Neuron (in vitro differentiated cells): ENCODE measurements around the gene TOGARAM2.

Experiments used
- H2AFZ ChIP-seq: one replicate; pipeline ENCODE4 v1.6.1; 2013; ENCODE audit warnings: low read depth, mild to moderate bottlenecking, inconsistent platforms, low read length, moderate library complexity
- H3K27me3 ChIP-seq: one replicate; pipeline ENCODE4 v1.6.1; 2013; ENCODE audit warnings: low read length; ENCODE audit not compliant: insufficient read depth
- H3K36me3 ChIP-seq: one replicate; pipeline ENCODE4 v1.6.1; 2013; ENCODE audit warnings: low read length; ENCODE audit not compliant: insufficient read depth
- H3K4me1 ChIP-seq: one replicate; pipeline ENCODE4 v1.6.1; 2013; ENCODE audit warnings: low read length; ENCODE audit not compliant: insufficient read depth
- H3K4me3 ChIP-seq: 2 replicates; pipeline ENCODE4 v1.5.1; 2013; ENCODE audit warnings: mild to moderate bottlenecking, low read length, moderate library complexity
- H3K9me3 ChIP-seq: one replicate; pipeline ENCODE4 v1.6.1; 2013; ENCODE audit warnings: low read length

The TOGARAM2 gene

DNA sequence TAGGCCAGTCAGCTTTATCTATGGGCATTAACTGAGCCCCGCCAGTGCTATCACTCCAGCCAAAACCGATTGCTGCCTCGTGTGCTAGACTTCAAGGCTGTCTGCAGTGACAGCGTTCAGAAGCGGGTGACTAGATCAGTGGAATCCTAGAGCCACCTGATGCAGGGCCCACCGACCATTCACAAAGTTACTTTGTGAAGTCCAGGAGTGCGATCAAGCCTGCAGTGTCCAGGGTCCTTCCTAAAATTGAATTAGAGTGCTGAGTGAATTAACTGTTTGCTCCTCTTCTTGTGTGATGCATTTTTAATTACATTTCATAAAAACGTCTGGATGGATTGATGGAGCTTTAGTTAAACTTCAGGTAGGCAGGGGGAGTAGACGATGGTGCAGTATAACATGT lies 79.3 kb downstream of the TOGARAM2 start:
- Histone ChIP-seq H3K9me3 (no peaks in the 10 kb centered on the region), H2AFZ (no peak overlapping the region)

GRCh38 chr2:29061176-29061575 lies 80.1 kb downstream of the TOGARAM2 start:
- H2AFZ ChIP-seq, result no peak overlapping the region
- no peak overlapping the region for H3K4me3 ChIP-seq
- peaks cover 25% of the 10 kb centered on the region for H3K4me1 ChIP-seq
- peaks cover 4% of the 10 kb centered on the region for H3K27me3 ChIP-seq
- no peaks in the 10 kb centered on the region for H3K36me3 ChIP-seq
- H3K9me3 ChIP-seq, result no peaks in the 10 kb centered on the region

More for the DNA sequence above, 79.3 kb downstream of the TOGARAM2 start:
- no peaks in the 10 kb centered on the region for H3K36me3 ChIP-seq
- no peak overlapping the region for H3K4me3 ChIP-seq
- peaks cover 4% of the 10 kb centered on the region for H3K27me3 ChIP-seq
- H3K4me1 ChIP-seq, result peaks cover 25% of the 10 kb centered on the region

GRCh38 chr2:29061616-29062015 lies 80.5 kb downstream of the TOGARAM2 start:
- H3K36me3 ChIP-seq, result no peaks in the 10 kb centered on the region
- H3K27me3 ChIP-seq, result peaks cover 4% of the 10 kb centered on the region
- H3K9me3 ChIP-seq, result no peaks in the 10 kb centered on the region
- no peak overlapping the region for H2AFZ ChIP-seq
- no peak overlapping the region for H3K4me3 ChIP-seq
- H3K4me1 ChIP-seq, result peaks cover 25% of the 10 kb centered on the region

DNA sequence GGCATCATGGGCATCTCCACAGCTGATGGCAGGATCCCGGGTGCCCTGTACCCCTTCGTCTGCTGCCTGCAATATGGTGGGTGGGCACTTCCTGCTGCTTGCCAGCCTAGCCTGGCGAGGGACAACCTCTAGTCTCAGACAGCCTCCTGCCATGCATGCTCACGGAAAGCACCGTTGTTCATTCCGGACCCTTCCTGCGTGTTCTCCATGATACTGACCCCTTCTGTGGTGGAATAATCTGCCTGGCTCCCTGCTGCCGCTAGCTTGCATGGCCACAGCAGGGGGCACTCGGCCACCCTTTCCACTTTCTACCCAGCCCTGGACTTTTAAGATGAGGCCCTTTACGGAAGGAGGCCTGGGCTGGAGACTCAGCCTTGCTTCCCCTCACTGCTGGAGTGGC lies 81.3 kb downstream of the TOGARAM2 start:
- no peak overlapping the region for H3K4me3 ChIP-seq
- no peaks in the 10 kb centered on the region for H3K9me3 ChIP-seq
- no peaks in the 10 kb centered on the region for H3K36me3 ChIP-seq
- peaks cover 4% of the 10 kb centered on the region for H3K27me3 ChIP-seq
- peaks cover 25% of the 10 kb centered on the region for H3K4me1 ChIP-seq
- H2AFZ ChIP-seq, result no peak overlapping the region

DNA sequence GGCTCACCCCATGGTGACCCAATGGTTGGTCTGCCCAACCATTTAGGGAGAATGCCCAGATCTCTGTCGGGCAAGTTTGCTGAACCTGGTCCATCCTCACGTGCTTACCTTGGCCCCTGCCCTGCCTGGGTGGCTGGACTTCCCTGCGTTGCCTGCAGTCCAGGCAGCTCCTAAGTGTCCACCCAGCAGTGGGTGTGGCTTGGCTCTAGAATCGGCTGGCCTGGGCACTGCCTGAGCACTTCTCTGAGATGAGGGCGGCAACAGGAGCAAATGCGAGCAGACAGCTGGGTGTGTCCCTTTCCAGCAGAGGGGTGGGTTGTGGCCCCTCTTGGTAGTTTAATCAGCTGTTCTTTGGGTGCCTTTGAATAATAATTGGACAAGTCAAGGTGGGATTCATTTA lies 82.0 kb downstream of the TOGARAM2 start:
- H3K4me3 ChIP-seq, result no peak overlapping the region
- no peaks in the 10 kb centered on the region for H3K36me3 ChIP-seq
- H3K9me3 ChIP-seq, result no peaks in the 10 kb centered on the region
- H3K4me1 ChIP-seq, result peaks cover 25% of the 10 kb centered on the region
- H2AFZ ChIP-seq, result no peak overlapping the region
- H3K27me3 ChIP-seq, result no peaks in the 10 kb centered on the region

DNA sequence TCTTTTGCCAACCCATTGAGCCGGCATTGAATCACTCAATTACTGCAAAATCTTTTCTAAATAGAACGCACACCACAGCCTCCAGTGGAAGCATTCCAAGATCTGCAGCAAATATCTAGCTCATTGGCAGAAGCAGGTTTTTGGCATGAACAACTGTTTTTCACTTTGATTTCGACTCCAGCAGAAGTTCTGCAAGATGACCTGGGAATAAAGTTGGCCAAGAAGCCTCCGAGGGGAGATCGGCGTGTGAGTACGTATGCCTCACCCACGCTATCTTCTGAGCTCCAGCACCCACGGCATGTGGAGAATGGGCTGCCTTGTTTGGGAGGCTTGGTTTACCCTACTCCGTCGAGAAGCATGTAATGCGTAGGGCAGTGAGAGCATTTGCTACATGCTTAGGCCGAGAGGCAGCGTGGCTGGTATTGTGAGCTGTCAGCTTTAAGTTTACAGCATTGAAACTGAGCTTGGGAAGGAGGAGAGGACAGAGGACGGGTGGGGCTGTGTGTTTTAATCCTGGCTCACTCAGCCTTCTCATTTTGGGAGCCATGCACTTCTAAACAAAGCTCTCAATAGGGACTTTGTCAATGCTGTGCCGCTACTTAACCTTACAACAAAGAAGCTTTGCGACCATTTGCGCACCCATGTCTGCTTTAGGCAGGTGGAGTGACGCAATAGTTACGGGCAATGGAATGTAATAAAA lies 82.7 kb downstream of the TOGARAM2 start:
- Histone ChIP-seq H3K27me3 (no peaks in the 10 kb centered on the region), H3K9me3 (no peaks in the 10 kb centered on the region), H2AFZ (no peak overlapping the region), H3K4me1 (peaks cover 30% of the 10 kb centered on the region), H3K36me3 (no peaks in the 10 kb centered on the region), H3K4me3 (no peak overlapping the region)

DNA sequence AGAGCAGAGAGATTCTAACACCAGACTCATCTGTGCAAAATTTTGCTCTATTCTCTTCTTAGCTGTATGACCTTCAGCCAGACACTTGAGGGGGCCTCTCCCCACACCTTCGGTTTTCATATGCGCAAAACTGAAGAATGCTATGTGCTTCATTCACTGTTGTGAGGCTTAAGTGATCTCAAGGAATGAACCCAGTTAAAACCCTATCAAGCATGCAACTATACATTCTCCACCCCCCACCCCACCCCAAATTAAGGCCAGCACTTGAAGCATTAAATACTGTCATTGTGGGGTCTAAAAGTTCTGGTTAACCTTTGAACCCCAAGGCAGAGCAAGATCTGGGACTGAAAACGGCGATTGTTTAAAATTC lies 83.2 kb downstream of the TOGARAM2 start:
- Histone ChIP-seq H3K36me3 (no peaks in the 10 kb centered on the region), H3K4me1 (peaks cover 30% of the 10 kb centered on the region), H3K4me3 (no peak overlapping the region)

DNA sequence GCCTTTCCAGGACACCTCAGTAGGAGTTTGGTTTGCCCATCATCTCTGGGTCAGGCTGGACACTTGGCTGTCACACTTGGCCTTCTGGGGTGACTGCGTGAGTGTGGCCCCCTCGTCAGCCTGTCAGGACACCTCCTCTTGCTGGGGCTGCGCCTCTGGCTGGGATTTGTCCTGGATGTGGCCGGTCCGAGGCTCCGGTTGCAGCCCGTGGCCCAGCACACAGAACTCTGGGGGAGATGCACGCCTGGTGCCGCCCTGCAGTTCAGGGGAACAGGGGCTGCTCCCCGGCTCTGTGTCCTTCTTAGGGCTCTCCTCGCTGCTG lies 83.6 kb downstream of the TOGARAM2 start:
- Histone ChIP-seq H3K36me3 (no peaks in the 10 kb centered on the region), H3K9me3 (no peaks in the 10 kb centered on the region), H3K27me3 (no peaks in the 10 kb centered on the region), H3K4me3 (no peak overlapping the region), H3K4me1 (peaks cover 30% of the 10 kb centered on the region), H2AFZ (peak overlapping the region; percentile 9)

More for the DNA sequence above, 83.2 kb downstream of the TOGARAM2 start:
- no peaks in the 10 kb centered on the region for H3K27me3 ChIP-seq
- no peak overlapping the region for H2AFZ ChIP-seq
- H3K9me3 ChIP-seq, result no peaks in the 10 kb centered on the region

DNA sequence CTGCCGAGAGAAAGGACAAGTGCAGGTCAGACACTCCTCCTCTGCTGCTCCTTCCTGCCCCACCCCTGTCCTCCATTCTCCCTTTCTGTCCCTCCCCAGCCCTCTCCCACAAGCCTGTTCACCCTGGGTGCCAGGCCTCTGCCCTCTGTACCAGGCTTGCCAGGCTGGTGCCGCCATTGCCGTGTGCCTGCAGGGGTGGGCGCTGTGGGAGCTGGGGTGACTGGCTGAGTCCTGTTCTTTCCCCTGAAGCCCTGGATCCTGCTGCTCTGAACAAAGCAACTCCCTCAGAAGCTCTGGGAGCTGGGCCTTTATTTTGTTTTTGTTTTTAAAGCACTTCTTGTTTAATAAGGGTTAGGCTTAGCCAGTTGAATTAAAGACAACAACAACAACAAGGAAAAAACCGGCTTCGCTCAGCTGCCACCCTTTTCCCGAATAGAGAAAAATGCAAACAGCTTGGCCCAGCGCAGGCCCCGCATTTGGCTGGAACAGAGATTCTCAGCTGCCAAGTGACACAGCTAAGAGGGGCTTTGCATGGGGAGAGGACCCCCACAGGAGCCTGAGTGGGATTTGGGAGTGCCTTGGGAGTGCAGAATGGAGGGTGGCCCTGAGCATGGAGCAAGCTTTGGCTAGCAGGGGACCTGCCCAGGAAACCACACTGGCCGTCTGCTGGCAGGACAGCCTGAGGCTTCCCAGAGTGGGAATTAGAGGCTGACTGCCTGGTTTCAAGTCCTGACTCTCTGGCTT lies 84.1 kb downstream of the TOGARAM2 start:
- Histone ChIP-seq H3K36me3 (no peaks in the 10 kb centered on the region), H3K9me3 (no peaks in the 10 kb centered on the region), H2AFZ (peak overlapping the region; percentile 9), H3K4me1 (peaks cover 30% of the 10 kb centered on the region), H3K27me3 (no peaks in the 10 kb centered on the region), H3K4me3 (no peak overlapping the region)

- peaks cover 29% of the 10 kb centered on the region for H3K4me1 ChIP-seq
- no peak overlapping the region for H3K4me3 ChIP-seq
- H3K36me3 ChIP-seq, result no peaks in the 10 kb centered on the region
- H3K9me3 ChIP-seq, result no peaks in the 10 kb centered on the region
- no peak overlapping the region for H2AFZ ChIP-seq
- H3K27me3 ChIP-seq, result no peaks in the 10 kb centered on the region
These were observed 85.3 kb downstream of the TOGARAM2 start for GRCh38 chr2:29066271-29066860.

GRCh38 chr2:29066997-29067605 lies 86.0 kb downstream of the TOGARAM2 start:
- H3K27me3 ChIP-seq, result no peaks in the 10 kb centered on the region
- H3K4me1 ChIP-seq, result peaks cover 26% of the 10 kb centered on the region
- no peak overlapping the region for H2AFZ ChIP-seq
- H3K4me3 ChIP-seq, result no peak overlapping the region
- no peaks in the 10 kb centered on the region for H3K36me3 ChIP-seq
- H3K9me3 ChIP-seq, result no peaks in the 10 kb centered on the region

DNA sequence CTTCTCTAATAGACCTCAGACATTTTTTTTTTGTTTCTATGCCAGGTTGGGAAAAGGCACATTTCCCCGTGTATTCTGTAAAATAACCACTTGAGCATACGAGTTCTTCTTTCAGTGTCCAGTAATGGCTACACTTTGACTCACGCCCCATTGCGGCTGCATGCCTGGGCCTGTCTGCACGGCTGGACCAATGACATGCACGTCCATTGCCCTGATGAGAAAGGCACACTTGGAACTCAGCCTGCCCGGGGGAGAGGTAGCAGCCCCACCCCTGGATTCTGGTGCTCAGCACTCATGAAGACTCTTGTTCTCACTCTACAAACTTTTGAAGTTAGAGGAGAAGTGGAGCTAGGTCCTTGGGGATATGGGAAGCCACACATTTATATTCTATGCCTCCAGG lies 87.4 kb downstream of the TOGARAM2 start:
- Histone ChIP-seq H3K27me3 (no peaks in the 10 kb centered on the region), H3K4me1 (peaks cover 26% of the 10 kb centered on the region), H3K36me3 (no peaks in the 10 kb centered on the region), H3K4me3 (no peak overlapping the region), H3K9me3 (no peaks in the 10 kb centered on the region), H2AFZ (peak overlapping the region; percentile 46)

DNA sequence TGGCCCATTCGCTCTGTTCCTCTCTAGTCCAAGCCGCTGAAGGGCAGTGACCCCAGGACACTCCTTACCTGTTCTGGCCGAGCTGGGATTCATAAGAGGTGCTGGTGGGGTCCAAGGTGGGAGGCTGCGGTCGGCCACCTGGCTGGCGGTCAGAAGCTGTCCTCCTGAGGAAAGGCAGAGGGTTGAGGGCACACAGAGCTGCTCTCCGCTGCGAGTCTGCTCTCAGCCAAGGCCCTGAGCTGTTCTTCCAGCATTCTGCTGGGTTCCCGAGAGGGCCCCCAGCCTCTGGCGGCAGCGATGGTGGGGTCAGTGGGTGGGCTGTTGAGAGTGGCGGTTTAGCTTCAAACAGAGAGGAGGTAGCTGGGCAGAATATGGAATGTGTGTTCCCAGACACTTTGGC lies 89.4 kb downstream of the TOGARAM2 start:
- H3K9me3 ChIP-seq, result no peaks in the 10 kb centered on the region
- no peak overlapping the region for H2AFZ ChIP-seq
- H3K27me3 ChIP-seq, result no peaks in the 10 kb centered on the region
- no peak overlapping the region for H3K4me3 ChIP-seq
- H3K4me1 ChIP-seq, result peaks cover 11% of the 10 kb centered on the region
- H3K36me3 ChIP-seq, result no peaks in the 10 kb centered on the region
